Activated gamma-delta T cell (primary cell): ENCODE measurements around the gene ZNF107.
"Not testable (repeated sequence)": the region's sequence is repeated elsewhere in the genome, so short reads cannot be mapped to it uniquely, and the experiment has no call there.

Source experiments
- DNase-seq: peaks from one replicate; lab custom pipeline; 2025; lab: John Stamatoyannopoulos, UW

The ZNF107 gene

GRCh38 chr7:64733550-64734240 is 67.8 kb downstream of the ZNF107 start:
- no peak for DNase-seq

DNA sequence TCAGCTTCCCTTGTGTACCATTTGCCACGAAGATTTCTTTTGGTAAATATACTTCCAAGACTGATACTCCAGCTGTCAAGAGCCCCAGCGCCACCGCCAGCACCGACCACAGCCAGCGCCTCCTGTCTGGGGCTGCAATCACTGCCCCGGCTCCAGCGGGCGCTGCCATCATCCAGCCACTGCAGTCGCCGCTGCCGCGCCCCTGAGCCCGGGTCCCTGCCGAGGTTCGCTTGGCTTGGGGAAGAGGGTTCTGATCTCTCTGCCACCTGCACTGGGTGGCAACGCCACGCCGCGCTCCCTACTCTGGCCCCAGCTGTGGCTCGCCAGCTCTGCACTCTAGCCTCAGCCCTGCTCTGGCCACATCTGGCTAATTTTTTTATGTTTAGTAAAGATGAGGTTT is 70.6 kb downstream of the ZNF107 start:
- no peak for DNase-seq

DNA sequence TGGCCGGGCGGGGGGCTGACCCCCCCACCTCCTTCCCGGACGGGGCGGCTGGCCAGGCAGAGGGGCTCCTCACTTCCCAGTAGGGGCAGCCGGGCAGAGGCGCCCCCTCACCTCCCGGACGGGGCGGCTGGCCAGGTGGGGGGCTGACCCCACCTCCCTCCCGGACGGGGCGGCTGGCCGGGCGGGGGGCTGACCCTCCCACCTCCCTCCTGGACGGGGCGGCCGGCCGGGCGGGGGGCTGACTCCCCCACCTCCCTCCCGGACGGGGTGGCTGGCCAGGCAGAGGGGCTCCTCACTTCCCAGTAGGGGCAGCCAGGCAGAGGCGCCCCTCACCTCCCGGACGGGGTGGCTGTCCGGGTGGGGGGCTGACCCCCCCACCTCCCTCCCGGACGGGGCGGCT is 72.5 kb downstream of the ZNF107 start:
- peak; percentile 12 for DNase-seq

GRCh38 chr7:64738953-64739352 is 73.0 kb downstream of the ZNF107 start:
- DNase-seq, result not testable (repeated sequence)

DNA sequence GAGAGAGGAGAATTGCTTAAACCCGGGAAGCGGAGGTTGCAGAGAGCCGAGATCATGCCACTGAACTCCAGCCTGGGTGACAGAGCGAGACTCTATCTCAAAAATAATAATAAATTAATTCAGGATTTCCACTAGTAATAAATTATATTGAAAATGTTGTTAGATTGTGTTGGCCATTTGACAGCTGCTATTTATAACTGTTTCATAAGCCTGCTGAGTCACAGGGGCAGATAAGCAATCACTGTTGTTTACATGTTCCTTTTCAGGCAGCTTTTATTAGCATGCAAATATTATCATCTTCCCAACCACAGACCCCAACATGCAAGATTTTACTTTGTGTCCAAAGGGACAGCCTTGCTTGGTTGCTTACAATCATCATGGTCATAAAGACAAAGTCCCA is 78.7 kb downstream of the ZNF107 start:
- no peak for DNase-seq

DNA sequence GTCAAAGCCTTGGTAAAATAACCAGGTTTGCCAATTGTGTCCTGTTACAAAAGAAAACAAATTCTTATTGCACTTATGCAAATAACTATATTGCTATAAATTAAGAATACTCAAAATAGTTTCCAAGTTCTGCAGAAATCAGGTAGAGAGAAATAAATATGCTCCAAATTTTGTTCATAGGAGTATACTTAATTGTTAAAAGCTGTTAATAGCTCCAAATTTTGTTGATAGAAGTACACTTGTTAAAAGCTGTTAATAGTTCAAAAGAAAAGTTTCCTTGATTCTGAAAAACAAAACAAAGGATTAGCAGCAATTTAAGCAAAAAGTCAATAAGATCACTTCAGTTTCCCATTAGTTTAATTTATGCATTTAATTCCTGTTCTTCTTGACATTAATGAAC is 81.9 kb downstream of the ZNF107 start:
- no peak for DNase-seq

DNA sequence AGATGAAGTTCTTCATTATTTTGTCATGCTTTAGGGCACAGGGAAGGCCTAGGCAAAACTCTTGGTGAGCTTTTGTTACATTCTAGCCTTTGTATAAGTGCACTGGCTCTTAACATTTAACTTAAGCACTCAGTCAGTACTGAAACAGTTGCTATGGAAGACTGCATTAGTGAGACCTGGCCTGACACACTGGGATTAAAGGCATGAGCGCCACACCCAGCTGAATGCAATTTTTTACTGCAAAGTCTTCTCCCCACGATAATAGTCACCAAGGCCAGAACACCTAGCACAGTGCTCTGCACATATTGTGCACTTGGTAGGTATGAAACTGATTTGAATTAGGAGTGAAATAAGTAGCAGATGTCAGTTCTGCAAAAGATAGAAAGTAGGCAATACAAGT is 87.1 kb downstream of the ZNF107 start:
- no peak for DNase-seq

DNA sequence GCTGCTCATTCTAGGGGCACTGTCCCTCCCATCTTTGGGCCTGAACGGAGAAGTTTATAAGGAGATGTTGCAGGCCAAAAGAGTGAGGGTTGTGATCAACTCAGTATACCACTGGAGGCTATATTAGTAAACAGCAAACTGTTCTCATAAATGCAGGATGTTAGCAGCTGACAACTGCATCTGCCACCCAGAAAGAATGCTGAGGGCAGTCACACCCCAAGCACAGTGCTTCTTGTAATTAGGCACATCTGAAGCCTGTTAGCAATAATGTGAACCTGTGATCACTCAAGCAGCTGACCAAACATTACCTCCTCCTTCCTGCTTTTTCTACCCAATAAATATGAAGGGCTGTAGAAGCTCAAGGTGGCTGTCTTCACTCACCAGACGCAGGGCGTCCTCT is 89.9 kb downstream of the ZNF107 start:
- no peak for DNase-seq

- DNase-seq, result no peak
Observed at GRCh38 chr7:64758151-64758550, 92.2 kb downstream of the ZNF107 start.
